GM20431 (cell line): ENCODE data around the gene TMEM182.

Experiments used
- in situ Hi-C: fragments of 300-500 bp; cut with MseI, MboI; formaldehyde crosslinking; loops from one replicate; pipeline ENCODE4 v1.15.0; 2020; ENCODE audit warnings: low sequenced_read_pairs; ENCODE audit not compliant: unreplicated experiment

TMEM182 gene, protein sequence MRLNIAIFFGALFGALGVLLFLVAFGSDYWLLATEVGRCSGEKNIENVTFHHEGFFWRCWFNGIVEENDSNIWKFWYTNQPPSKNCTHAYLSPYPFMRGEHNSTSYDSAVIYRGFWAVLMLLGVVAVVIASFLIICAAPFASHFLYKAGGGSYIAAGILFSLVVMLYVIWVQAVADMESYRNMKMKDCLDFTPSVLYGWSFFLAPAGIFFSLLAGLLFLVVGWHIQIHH

DNA sequence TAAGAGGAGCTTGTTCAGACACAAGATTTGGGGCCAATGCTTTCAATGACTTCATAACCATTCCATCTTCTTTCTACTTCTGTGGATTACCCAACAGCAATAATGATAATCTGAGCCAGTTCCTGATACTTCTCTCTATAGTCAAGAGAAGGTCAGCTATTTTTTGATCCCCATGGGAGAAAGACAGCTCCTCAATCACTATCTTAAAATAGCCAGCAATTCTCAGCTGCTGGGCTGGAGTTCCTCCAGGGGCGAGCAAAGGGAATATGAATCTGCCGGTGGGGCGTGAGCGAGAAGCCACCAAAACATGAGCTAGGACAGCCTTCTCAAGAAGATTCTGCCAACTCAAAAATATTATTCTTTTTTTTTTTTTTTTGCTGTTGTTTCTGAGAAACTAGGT, at the start of gene TMEM182:
TSS of gene TMEM182 (plus strand) at position 269 of the 400 bp plus-strand sequence. CDS start 187 bp downstream, outside the sequence.
- in situ Hi-C loops = no loop called here

DNA sequence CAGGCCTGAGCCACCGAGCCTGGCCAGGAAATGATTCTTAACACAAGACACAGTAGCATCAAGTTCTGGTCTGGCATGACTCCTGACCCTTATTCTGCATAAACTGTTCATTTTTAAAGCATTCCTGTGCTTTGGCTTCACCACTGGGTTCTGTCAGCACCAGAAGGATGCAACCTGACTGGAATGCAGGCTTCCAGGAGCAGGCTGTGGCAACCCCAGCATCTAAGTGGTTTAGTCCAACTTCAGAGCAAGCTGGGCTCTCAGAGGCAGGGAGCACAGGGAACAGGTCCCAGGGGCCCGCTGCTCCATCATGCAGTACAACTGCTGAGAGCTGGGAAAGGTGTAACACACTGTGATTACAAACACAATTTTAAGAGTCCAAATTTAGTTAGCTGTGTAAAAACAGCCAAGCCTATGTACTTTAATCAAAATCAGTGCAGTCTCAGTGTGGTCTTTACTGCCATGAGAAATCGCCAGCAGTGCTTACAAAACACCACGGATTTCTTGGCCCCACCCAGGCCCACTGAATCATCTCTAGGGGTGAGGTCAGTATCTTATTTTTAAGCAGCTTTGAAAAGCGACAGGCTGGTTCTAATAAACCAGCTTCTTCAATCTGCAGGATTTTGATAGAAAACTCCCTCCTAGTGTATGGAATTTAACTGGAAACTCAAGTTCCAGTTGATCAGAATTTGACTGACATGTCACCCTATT, 44.4 kb upstream of the TMEM182 start:
- in situ Hi-C loops = no loop called here

DNA sequence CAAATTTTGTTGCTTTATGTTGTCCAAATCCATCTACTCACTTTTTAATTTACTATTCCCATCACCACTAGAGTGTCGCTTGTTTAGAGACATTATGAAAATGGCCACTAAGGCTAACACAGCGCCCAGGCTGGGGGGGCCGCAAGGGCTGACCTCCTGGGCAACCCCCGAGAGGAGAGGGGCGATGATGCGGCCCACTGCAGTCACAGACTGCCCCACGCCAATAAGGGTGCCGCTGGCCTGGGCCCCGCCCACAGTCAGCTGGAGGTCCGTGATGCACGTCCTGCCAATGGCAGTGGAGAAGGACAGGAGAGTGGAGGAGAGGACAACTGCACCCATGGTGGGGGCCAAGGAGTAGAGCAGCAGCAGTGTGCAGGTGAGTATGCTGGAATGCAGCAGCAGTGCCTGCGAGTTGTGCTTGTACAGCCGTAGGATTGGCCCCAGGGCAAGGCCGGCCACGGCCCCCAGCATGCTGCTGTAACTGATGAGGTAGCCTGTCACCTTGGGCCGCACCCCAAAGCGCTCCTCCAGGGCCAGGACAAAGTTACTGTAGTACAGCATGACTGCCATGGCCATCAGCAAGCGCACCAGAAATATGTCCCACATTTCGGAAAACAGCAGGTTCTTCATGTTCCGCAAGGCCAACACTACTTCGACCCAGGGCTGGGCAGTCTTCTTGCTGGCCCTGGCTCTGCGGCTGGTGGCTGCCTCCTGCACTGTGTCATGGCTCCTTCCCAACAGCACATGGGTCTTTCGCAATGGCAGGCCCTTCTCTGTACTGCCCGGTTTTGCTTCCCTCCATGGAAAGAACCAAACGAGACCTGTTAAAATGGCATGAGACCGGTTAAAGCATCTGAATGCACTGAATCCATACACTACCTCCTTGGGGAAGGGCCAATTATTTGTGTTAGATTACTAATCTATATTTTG, 43.2 kb upstream of the TMEM182 start:
- in situ Hi-C loops = no loop called here

DNA sequence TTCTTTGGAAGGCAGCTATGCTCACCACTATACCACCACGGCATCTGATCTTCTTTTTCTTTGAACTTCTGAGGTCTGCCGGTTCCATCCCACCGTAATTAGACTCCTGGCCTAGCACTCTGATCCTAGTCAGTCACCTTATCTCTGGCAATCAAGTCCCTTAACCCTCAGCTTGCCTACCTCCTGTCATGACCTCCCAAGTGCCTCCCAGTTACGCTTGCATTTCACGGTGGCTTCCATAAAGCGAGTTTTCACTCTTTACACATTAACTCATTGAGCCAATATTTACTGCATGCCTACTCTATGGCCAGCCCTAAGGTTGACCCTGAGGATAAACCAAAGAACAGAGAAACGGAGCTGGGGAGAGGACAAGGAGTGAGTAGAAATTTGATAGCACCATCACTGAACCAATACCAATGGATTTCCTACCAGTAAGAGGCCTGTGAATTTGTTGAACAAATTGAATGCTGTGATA, 37.8 kb upstream of the TMEM182 start:
- in situ Hi-C loops = no loop called here

DNA sequence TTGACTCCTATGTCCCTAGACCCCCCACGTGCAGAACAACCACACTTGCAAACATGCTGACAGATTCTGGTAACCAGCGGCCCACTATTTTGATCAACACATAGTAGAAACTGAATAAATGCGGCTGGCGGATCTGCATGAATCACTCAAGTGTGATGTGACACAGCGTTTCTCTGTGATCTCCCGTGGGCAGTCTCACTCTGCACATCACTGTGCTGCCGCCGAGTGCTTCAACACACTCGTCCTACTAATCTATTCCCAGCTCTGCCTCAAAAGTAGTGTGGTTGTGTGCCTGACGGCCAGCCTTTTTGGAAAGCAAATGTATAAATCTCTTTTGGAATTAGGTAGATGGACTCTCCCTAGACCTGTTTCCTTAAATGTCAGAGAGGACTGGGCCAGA, 37.3 kb upstream of the TMEM182 start:
- in situ Hi-C loops = no loop called here

DNA sequence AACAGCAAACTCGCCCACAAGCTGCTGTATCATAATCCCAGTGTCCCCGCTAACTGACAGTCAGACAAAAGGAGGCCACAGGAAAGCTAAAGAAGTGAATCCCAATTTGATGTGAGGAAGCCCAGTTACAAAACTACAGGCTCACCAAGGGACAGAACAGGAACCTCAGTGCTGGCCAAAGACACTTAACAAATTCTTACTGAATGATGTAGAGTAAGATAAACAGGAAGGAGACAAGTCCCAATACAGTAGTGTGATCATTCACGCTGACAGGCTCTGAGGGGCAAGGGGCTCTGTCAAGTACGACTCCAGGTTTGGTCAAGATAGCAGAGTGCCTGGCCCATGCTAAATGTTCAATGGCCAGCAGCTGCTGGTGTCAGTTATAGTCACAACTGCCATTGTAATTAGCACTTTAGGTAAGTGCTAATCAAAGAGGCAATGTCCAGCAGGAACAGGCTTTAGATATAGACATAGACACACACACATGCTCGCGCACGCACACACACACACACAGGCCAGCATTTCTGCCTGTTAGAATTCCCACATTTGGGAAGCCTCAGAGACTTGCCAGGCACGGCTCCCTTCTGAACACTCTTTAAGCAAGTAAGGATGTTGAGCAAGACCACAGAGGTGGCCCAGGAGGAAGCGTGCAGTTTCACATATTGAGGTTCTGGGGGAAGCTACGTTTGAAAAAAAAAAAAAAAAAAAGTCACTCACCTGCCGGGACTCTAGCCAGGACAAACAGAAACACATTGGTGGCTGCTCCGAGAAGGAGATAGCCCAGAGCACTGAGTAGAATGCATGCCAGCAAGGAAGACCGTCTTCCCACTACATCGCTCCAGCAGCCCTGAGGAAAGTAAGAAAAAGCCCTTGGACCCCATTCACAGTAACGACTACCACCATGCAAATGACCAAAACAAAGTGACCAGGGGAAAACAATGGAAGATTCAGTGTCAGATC, 35.4 kb upstream of the TMEM182 start:
- in situ Hi-C loops = no loop called here

DNA sequence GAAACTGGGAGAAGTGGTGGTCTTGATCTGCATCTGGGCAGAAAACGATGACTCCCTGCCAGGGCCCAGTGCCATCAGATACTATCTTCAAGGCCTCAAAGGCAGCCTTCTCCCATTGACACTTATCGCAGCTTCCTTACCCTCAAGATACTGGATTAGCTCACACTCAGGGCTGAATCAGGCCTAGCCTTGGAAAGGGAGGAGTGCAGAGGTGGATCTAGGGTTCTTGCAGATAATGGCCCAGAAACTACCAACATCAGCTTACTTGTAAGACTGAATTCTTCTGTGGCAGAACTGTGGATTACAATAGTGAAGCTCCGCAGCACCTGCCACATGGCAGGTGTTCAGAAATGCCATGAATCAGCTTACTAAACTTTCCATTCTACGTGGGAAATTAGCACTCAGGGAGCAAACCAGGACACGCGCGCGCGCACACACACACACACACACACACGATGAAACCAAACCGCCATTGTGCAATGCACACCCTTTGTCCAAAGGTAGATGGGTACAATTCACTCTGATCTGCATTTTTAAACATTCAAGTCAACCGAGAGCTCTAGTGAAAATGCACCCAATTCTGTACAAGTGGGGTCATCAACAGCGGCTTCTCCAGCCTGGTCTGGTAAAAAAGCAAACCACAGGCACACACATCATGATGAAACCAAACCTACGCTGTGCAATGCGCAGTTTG, 26.3 kb upstream of the TMEM182 start:
- in situ Hi-C loops = no loop called here

DNA sequence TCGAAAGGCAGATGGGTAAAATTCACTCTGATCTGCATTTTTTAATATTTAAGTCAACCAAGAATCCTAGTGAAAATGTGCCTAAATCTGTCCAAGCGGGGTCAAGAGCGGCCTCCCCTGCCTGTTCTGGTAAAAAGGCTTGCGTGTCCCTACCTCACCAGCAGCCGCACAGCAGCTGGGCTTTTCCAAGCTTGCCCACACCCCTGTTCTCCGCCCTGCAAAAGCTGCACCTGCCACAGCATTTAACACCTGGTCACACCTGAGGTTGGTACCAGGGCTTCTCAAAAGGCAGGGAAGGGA, 25.8 kb upstream of the TMEM182 start:
- in situ Hi-C loops = no loop called here

DNA sequence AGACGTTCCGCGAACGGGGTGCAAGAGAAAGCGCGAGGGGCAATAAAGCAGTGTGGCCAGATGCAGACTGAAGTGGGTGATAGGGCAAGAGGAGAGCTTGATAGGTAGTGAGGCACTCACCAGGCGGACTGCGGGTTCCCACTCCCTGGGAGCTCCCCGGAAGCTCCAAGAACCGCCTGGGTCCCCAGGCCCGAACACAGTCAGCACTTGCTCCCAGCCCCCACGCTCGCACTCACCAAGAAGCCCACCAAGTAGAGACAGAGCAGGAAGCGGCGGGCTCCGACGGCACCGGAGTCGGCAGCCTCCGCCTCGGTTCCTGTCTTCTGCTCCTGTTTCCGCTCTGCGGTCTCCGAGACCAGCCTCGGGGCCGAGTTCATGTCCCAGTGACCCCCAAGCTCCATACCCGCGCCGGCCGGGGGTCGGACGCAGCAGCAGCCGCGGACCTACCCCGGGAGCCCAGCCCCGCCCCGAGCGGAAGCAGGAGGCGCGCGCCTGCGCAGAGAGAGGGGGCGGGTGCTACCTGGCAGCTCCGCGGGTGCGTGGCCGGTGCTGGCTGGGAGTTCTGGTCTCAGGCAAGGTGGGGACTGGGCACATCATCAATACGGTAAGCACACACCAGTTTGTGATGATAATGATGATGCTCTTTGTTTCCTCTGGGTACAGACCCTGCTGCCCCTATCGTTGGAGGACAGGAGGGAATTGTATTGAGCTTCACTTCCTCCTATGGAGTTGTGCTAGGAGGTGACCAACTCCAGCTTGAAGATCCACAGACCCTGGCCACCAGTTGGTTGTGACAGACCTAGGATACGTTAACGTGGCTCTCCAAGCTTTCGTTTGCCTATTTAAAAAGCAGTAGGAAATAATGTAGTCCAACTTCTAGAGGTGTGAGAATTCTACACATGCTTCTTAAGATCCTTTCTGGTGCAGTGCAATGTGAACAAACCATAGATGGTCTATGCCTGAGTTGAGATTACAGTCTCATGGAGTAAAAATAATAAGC, 25.1 kb upstream of the TMEM182 start:
- in situ Hi-C loops = no loop called here

DNA sequence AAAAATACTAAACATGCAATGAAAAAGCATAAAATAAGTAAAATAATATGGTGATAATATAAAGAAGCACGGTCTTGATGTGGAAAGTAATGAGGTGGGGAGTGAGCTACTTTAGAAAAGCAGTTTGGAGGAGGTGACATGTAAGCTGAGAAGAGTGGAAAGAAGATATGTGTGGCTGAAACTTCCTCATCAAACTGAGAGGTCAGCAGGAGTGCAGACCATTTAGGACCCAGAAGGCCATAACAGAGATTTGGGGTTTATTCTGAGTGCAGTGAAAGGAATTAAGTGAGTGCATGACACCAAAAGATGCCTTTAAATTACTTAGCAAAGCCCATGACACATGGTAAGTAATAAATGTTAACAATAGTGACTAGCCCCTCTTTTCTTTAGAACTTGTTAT, 24.4 kb upstream of the TMEM182 start:
- in situ Hi-C loops = no loop called here

DNA sequence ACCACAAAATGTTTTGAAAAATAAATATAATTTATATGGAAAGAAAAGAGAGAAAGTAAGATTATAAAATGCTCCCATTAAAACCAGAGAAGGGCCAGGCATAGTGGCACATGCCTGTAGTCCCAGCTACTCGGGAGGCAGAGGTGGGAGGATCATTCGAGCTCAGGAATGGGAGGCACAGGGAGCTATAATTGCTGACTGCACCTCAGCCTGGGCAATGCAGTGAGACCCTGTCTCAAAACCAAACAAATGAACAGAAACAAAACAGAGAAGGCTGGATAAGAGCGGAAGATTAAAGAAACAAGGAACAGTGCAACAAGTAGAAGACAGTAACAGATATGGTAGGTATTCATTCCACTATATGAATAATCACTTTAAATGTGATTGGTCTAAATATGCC, 18.6 kb upstream of the TMEM182 start:
- in situ Hi-C loops = no loop called here

DNA sequence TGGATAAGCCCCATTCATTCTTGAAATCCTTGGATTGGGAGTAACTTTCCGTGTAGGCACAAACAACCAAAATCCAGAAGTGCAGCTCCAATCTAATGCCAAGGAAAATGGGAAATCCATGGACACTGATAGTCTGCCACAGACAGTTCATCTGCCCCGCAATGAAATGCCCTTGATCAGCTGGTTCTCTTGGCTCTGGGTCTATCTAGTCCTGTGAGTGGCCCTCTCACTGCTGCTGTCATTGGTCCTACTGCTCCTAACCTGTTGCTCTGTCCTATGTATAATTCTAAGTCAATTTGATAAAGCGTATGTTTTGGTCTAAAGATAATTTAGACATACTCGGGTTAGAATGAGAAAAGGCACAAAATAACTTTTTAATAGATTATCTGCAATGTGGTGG, 13.7 kb upstream of the TMEM182 start:
- in situ Hi-C loops = no loop called here

DNA sequence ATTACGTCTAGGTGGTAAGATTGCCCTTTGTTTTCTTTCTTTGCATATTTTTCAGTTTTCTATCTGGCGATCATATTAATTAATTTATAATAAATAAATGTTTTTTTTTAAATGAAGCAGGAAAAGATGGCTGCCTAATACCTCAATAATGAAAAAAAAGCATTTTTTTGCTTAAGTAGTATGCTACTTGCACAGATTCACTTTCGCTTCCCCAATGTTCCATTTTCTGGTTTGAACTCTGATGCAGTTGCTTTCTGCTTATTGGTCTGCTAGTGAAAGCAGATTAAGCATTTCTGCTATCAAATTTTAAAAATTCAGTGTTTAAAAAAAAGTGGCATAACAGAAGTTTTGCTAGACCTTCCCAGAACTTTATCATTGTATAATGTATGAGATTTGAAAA, 11.9 kb upstream of the TMEM182 start:
- in situ Hi-C loops = no loop called here

DNA sequence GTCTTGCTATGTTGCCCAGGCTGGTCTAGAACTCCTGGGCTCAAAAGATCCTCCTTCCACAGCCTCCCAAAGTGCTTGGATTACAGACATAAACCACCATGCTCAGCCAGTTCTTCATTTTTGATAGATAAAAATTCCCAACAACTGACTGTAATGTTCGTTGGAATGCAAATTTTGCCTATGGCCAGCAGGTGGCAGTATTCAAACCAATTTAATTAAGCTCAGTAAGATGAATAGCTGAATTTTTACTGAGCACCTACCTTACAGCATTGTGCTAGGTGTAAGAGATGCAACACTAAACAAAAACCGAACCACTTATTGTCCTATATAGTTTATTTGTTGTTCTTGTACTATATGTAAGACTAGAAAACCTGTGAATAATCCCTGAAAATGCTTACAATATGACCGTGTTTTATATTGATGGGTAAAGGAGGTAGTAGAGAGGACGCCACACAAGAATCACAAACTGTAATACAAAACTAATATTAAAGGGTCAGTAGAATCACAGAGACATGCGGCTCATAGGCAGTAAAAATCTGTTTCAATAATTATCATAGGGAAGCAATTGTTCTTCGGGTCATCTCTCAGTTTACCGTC, 8.2 kb upstream of the TMEM182 start:
- in situ Hi-C loops = no loop called here

DNA sequence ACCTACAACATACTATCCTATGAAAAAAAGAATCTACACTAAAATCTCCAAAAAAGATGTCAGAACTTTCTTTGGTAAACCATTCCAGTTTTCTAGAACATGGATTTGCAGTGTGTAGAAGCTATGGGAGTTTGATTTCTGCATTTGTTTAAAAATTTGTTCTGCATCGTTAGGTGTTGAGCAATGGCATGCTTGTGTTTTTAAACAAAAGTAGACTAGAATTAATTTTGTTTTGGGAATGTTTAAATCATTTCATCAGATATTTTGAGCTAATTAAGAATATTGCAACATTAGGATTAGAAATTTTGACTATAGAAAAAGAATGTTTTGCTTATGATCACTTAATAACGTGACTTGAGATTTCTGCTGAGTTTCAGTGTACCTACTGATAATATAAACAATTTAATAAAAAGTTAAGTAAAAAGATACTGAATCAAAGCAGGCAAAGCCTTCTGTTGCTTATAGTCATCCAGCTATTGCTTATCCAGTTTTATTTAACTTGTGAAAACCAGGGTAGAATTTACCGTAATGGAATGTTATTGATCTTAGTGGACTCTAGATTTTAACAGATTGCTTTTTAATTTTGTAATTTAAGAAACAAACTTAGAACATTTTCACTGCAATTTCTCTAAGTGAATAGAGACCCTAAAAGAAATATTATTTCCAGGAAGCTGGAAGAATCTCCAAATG, 7.2 kb upstream of the TMEM182 start:
- in situ Hi-C loops = no loop called here

DNA sequence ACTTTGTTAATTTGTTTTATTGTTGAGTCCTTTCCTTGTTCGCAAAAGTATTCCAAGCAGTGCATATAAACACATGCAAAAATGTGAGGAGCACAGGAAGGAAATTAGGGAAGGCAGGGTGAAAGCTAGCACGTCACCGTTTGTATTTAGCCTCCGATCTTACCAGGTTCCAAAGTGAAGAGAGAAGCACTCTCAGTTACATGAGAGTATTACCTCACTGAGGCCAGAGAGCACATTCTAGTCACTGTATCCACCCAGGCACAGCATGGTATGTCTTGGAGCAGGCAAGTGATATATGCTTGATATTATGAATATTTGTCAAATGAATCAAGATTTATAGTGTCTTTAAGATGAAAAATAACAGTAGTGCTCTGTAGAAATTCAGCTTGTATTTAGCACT, 6.5 kb upstream of the TMEM182 start:
- in situ Hi-C loops = no loop called here

DNA sequence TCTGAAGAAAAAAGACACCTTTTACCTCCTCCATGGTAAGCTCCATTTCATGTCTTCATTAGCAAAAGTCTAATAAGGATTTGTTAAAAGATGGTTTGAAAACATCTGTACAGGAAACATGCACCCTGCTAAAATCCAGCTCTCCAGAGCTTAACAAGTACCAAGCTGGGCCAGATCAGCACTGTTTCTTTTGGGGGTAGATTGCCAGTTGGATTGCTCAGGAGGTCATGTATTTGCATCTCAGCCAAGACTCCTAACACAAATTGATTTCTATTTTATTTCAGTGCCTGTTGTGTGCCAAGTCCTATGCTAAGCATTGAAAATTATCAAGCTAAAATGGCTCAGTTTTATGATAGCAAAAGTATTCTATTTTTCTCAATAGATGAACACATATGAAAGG, 3.4 kb upstream of the TMEM182 start:
- in situ Hi-C loops = no loop called here
